NCI-H774 (cell line): ENCODE data around the gene ANKRD20A1.
"Not testable (repeated sequence)": the region's sequence is repeated elsewhere in the genome, so short reads cannot be mapped to it uniquely, and the experiment has no call there.

Experiments
- DNase-seq: peaks from one replicate; lab custom pipeline; 2025; lab: John Stamatoyannopoulos, UW

The ANKRD20A1 gene

GRCh38 chr9:67858871-67859270 lies at the start of gene ANKRD20A1:
Gene ANKRD20A1 (plus strand): TSS chr9:67858931. CDS start chr9:67859427, 496 bp downstream.
- DNase-seq, result not testable (repeated sequence)

- not testable (repeated sequence) for DNase-seq
Observed at GRCh38 chr9:67832088-67832487, 26.6 kb upstream of the ANKRD20A1 start.
